Stomach (tissue), 9 donors: Measurements from ENCODE around the gene ADIRF. TPM values are rescaled to one million over a fixed set of nuclear protein-coding genes. Genes with fewer than 3 reads are reported as not detected.
A peak's percentile ranks its signal among the peaks of the same experiment; 100 is the strongest.

ENCODE experiments used
- DNase-seq, 2 donors: peaks; one replicate each; pipeline versions ENCODE4 v3.0.0 to v3.0.0-alpha.2; 2013 to 2019
- H3K27ac ChIP-seq, 5 donors: fragments of 200-600 bp in 4 of 5; sonication (generic) in 4 of 5; one replicate each; pipeline ENCODE4 v1.5.1; 2013 to 2019; ENCODE audit warnings: mild to moderate bottlenecking in 1 of 5, moderate library complexity in 1 of 5
- H3K27me3 ChIP-seq, 3 donors: fragments of 200-600 bp; sonication (generic); one replicate each; pipeline ENCODE4 v1.5.1; 2017 to 2019; ENCODE audit warnings: mixed run types in 1 of 3
- H3K36me3 ChIP-seq, 4 donors: fragments of 200-600 bp; sonication (generic); 1 replicate in 3 of 4; 2 replicates in 1 of 4; pipeline ENCODE4 v1.5.1; 2016 to 2019
- H3K4me1 ChIP-seq, 4 donors: fragments of 200-600 bp; sonication (generic); one replicate each; pipeline ENCODE4 v1.5.1; 2016 to 2019
- H3K4me3 ChIP-seq, 4 donors: fragments of 200-600 bp; sonication (generic) in 3 of 4; one replicate each; pipeline ENCODE4 v1.5.1; 2016 to 2019; ENCODE audit warnings: mild to moderate bottlenecking in 1 of 4
- H3K9me3 ChIP-seq, 4 donors: fragments of 200-600 bp; sonication (generic); one replicate each; pipeline ENCODE4 v1.5.1; 2016 to 2019
- EP300 ChIP-seq: sonication (generic); formaldehyde crosslinking; IDR thresholded peaks from one replicate; pipeline ENCODE4 v1.6.1; 2017; ENCODE audit warnings: antibody characterized with exemption
- POLR2A ChIP-seq, 4 donors: fragments of 450-650 bp; IDR thresholded peaks; one replicate each; pipeline ENCODE4 v1.6.1; 2016; ENCODE audit warnings: antibody characterized with exemption in 4 of 4, control low read depth in 2 of 4, mild to moderate bottlenecking in 1 of 4, moderate library complexity in 1 of 4
- POLR2AphosphoS5 ChIP-seq, 3 donors: sonication (generic); formaldehyde crosslinking; IDR thresholded peaks; one replicate each; pipeline ENCODE4 v1.6.1; 2016; ENCODE audit warnings: antibody characterized with exemption in 3 of 3
- WGBS, 5 donors: extraction: QIAGEN DNeasy Blood & Tissue Kit in 3 of 5; methylation state at CpG; one replicate each; pipeline versions ENCODE4 v1.1.5 to v1.1.7; 2013 to 2018; 5-methylcytosine and 5-hydroxymethylcytosine counted together
- intact Hi-C: fragments of 100-400 bp; cut with DNase I; formaldehyde crosslinking; loops from one replicate; pipeline ENCODE4 v1.15.1; 2023; ENCODE audit warnings: low total_unique reads
- polyA plus RNA-seq, 3 donors: library from polyadenylated mRNA; stranded (reverse); fragments of 200-250 nt; gene quantifications; one replicate each; pipeline ENCODE4 v1.2.3, GENCODE V29; 2013
- total RNA-seq, 5 donors: library from RNA; depleted of rRNA; stranded (reverse); fragments of >200 nt; gene quantifications; one replicate each; pipeline versions ENCODE4 v1.1.0 to v1.2.3, GENCODE V29; 2014 to 2016
- TF ChIP-seq, protein P1 (sequence below), 7 experiments: fragments of 450-650 bp in 4 of 7; fragments of 200-600 bp in 3 of 7; sonication (generic) in 3 of 7; IDR thresholded peaks; one replicate each; pipeline ENCODE4 v1.5.1; 2016 to 2019; ENCODE audit warnings: antibody characterized with exemption in 7 of 7, control low read depth in 2 of 7, mild to moderate bottlenecking in 1 of 7
- donor health status: healthy with polysubstance abuse.
- donor health status: Bipolar disorder and iron deficiency.
- donor health status: healthy.

ADIRF gene
- total and polyA plus RNA-seq, 8 donors = 1.2 to 249 (median 86.1) TPM

- intact Hi-C loops = no loop called here
- Histone ChIP-seq H3K36me3 (peaks cover 0 to 5% (median 1%) of the 10 kb centered on the region in 4 donors), H3K27me3 (peaks cover 0 to 10% (median 0%) of the 10 kb centered on the region in 3 donors), H3K4me3 (no peak overlapping the region), H3K4me1 (peaks cover 11 to 62% (median 36%) of the 10 kb centered on the region in 4 donors), H3K9me3 (no peaks in the 10 kb centered on the region), H3K27ac (no peak overlapping the region)
- peak in 1 of 2 donors; percentile 24 for DNase-seq
- no peak for TF ChIP-seq POLR2A (IDR thresholded peaks at IDR 0.05)
- TF ChIP-seq, protein P1, sequence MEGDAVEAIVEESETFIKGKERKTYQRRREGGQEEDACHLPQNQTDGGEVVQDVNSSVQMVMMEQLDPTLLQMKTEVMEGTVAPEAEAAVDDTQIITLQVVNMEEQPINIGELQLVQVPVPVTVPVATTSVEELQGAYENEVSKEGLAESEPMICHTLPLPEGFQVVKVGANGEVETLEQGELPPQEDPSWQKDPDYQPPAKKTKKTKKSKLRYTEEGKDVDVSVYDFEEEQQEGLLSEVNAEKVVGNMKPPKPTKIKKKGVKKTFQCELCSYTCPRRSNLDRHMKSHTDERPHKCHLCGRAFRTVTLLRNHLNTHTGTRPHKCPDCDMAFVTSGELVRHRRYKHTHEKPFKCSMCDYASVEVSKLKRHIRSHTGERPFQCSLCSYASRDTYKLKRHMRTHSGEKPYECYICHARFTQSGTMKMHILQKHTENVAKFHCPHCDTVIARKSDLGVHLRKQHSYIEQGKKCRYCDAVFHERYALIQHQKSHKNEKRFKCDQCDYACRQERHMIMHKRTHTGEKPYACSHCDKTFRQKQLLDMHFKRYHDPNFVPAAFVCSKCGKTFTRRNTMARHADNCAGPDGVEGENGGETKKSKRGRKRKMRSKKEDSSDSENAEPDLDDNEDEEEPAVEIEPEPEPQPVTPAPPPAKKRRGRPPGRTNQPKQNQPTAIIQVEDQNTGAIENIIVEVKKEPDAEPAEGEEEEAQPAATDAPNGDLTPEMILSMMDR (IDR thresholded peaks at IDR 0.05) = no peak
- TF ChIP-seq POLR2AphosphoS5 (IDR thresholded peaks at IDR 0.05) = no peak
- TF ChIP-seq EP300 = no peak
- 80 to 92% (median 89%) methylated on average over 14 of the region's 14 CpGs for WGBS, 5 donors
These were observed 26.3 kb upstream of the ADIRF start for GRCh38 chr10:86941991-86942421.

GRCh38 chr10:86942441-86943315 is 25.6 kb upstream of the ADIRF start:
- H3K27me3 ChIP-seq = peaks cover 0 to 10% (median 0%) of the 10 kb centered on the region in 3 donors
- H3K4me1 ChIP-seq = peaks cover 11 to 55% (median 33%) of the 10 kb centered on the region in 4 donors
- peaks cover 0 to 5% (median 1%) of the 10 kb centered on the region in 4 donors for H3K36me3 ChIP-seq
- WGBS, 5 donors = 51 to 71% (median 59%) methylated on average over 17 to 94 of the region's 94 CpGs
- intact Hi-C loops = no loop called here
- H3K27ac ChIP-seq = no peak overlapping the region
- peak; percentile 26 to 53 for DNase-seq
- H3K9me3 ChIP-seq = no peaks in the 10 kb centered on the region
- TF ChIP-seq, protein P1 (IDR thresholded peaks at IDR 0.05) = no peak
- TF ChIP-seq POLR2AphosphoS5 (IDR thresholded peaks at IDR 0.05) (no peak), POLR2A (IDR thresholded peaks at IDR 0.05) (no peak), EP300 (no peak)
- peak overlapping the region in 2 of 4 donors; percentile 0 to 5 for H3K4me3 ChIP-seq

- 93 to 97% (median 94%) methylated on average over 18 to 30 of the region's 30 CpGs for WGBS, 5 donors
- peaks cover 0 to 10% (median 0%) of the 10 kb centered on the region in 3 donors for H3K27me3 ChIP-seq
- peak in 1 of 2 donors; percentile 24 for DNase-seq
These were observed 24.8 kb upstream of the ADIRF start for GRCh38 chr10:86943316-86944030.

DNA sequence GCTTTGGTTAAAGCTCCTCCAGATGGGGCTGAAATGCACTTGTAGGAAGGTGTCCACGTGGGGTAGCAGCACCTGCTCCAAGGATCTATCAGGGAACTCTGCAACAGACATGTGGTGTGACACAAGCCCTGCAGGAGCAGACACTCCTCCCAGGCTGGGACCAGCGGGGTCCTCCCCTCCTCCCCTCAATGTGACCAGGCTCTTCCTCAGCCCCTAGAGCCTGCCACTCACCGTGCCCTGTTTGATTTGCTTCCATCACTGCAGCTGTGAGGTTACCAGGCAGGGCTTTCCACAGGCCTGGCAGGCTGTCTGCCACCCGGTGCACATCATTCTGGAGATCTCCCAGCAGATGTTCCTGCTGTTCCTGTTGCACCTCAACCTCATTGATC is 24.3 kb upstream of the ADIRF start:
- Histone ChIP-seq H3K27me3 (peaks cover 0 to 10% (median 0%) of the 10 kb centered on the region in 3 donors), H3K36me3 (peaks cover 0 to 5% (median 1%) of the 10 kb centered on the region in 4 donors), H3K4me3 (no peak overlapping the region), H3K27ac (no peak overlapping the region), H3K4me1 (peaks cover 11 to 43% (median 28%) of the 10 kb centered on the region in 4 donors), H3K9me3 (no peaks in the 10 kb centered on the region)
- 83 to 90% (median 86%) methylated on average over 2 to 4 of the region's 4 CpGs for WGBS, 5 donors
- TF ChIP-seq, protein P1 (IDR thresholded peaks at IDR 0.05) = no peak
- no peak for TF ChIP-seq POLR2A (IDR thresholded peaks at IDR 0.05)
- TF ChIP-seq POLR2AphosphoS5 (IDR thresholded peaks at IDR 0.05) = no peak
- TF ChIP-seq EP300 = no peak
- intact Hi-C loops = no loop called here
- no peak for DNase-seq

More at GRCh38 chr10:86943316-86944030, 24.8 kb upstream of the ADIRF start:
- intact Hi-C loops = no loop called here
- Histone ChIP-seq H3K4me3 (no peak overlapping the region), H3K36me3 (peaks cover 0 to 5% (median 1%) of the 10 kb centered on the region in 4 donors), H3K4me1 (peaks cover 11 to 47% (median 31%) of the 10 kb centered on the region in 4 donors), H3K9me3 (no peaks in the 10 kb centered on the region), H3K27ac (no peak overlapping the region)
- no peak for TF ChIP-seq POLR2AphosphoS5 (IDR thresholded peaks at IDR 0.05)
